ENCODE data around the gene TEX35.

The TEX35 gene

GRCh38 chr1:178536844-178537371 is 24.0 kb downstream of the TEX35 start:
- Histone ChIP-seq H3K36me3 (ENCODE audit: control insufficient read depth in 1 of 2, insufficient read depth in 2 of 2, low read length in 2 of 2) (no peaks in the 10 kb centered on the region), H3K4me3 (ENCODE audit: low read depth in 1 of 2, low read length in 2 of 2) (no peak overlapping the region), H3K4me1 (ENCODE audit: control insufficient read depth in 1 of 2, insufficient read depth in 2 of 2, low read length in 2 of 2) (peaks cover 0 to 4% of the 10 kb centered on the region in 2 donors), H3K27me3 (ENCODE audit: low read depth, low read length) (no peaks in the 10 kb centered on the region), H3K27ac (ENCODE audit: low read length) (peak overlapping the region; percentile 32), H3K9me3 (ENCODE audit: control insufficient read depth in 1 of 2, low read length in 2 of 2) (no peaks in the 10 kb centered on the region)

- Histone ChIP-seq H3K4me1 (ENCODE audit: control insufficient read depth in 1 of 2, insufficient read depth in 2 of 2, low read length in 2 of 2) (peaks cover 0 to 6% of the 10 kb centered on the region in 2 donors), H3K9me3 (ENCODE audit: control insufficient read depth in 1 of 2, low read length in 2 of 2) (no peaks in the 10 kb centered on the region), H3K4me3 (ENCODE audit: low read depth in 1 of 2, low read length in 2 of 2) (no peak overlapping the region), H3K36me3 (ENCODE audit: control insufficient read depth in 1 of 2, insufficient read depth in 2 of 2, low read length in 2 of 2) (no peaks in the 10 kb centered on the region), H3K27ac (ENCODE audit: low read length) (peak overlapping the region; percentile 32), H3K27me3 (ENCODE audit: low read depth, low read length) (no peaks in the 10 kb centered on the region)
Measured at GRCh38 chr1:178537382-178538090, 24.6 kb downstream of the TEX35 start.

GRCh38 chr1:178538192-178538916 is 25.4 kb downstream of the TEX35 start:
- H3K9me3 ChIP-seq (ENCODE audit: control insufficient read depth in 1 of 2, low read length in 2 of 2) = no peaks in the 10 kb centered on the region
- H3K27ac ChIP-seq (ENCODE audit: low read length) = peak overlapping the region; percentile 32
- H3K4me1 ChIP-seq (ENCODE audit: control insufficient read depth in 1 of 2, insufficient read depth in 2 of 2, low read length in 2 of 2) = peaks cover 0 to 10% of the 10 kb centered on the region in 2 donors
- no peak overlapping the region for H3K4me3 ChIP-seq (ENCODE audit: low read depth in 1 of 2, low read length in 2 of 2)
- no peaks in the 10 kb centered on the region for H3K36me3 ChIP-seq (ENCODE audit: control insufficient read depth in 1 of 2, insufficient read depth in 2 of 2, low read length in 2 of 2)
- H3K27me3 ChIP-seq (ENCODE audit: low read depth, low read length) = no peaks in the 10 kb centered on the region

- Histone ChIP-seq H3K36me3 (ENCODE audit: control insufficient read depth in 1 of 2, insufficient read depth in 2 of 2, low read length in 2 of 2) (no peaks in the 10 kb centered on the region), H3K4me1 (ENCODE audit: control insufficient read depth in 1 of 2, insufficient read depth in 2 of 2, low read length in 2 of 2) (peaks cover 0 to 20% of the 10 kb centered on the region in 2 donors), H3K4me3 (ENCODE audit: low read depth in 1 of 2, low read length in 2 of 2) (no peak overlapping the region), H3K9me3 (ENCODE audit: control insufficient read depth in 1 of 2, low read length in 2 of 2) (no peaks in the 10 kb centered on the region), H3K27ac (ENCODE audit: low read length) (no peak overlapping the region), H3K27me3 (ENCODE audit: low read depth, low read length) (no peaks in the 10 kb centered on the region)
Measured at GRCh38 chr1:178539291-178539690, 26.4 kb downstream of the TEX35 start.

- Histone ChIP-seq H3K9me3 (ENCODE audit: control insufficient read depth in 1 of 2, low read length in 2 of 2) (no peaks in the 10 kb centered on the region), H3K4me1 (ENCODE audit: control insufficient read depth in 1 of 2, insufficient read depth in 2 of 2, low read length in 2 of 2) (peaks cover 3 to 25% of the 10 kb centered on the region in 2 donors), H3K27ac (ENCODE audit: low read length) (no peak overlapping the region), H3K27me3 (ENCODE audit: low read depth, low read length) (no peaks in the 10 kb centered on the region), H3K4me3 (ENCODE audit: low read depth in 1 of 2, low read length in 2 of 2) (no peak overlapping the region), H3K36me3 (ENCODE audit: control insufficient read depth in 1 of 2, insufficient read depth in 2 of 2, low read length in 2 of 2) (peaks cover 0 to under 1% of the 10 kb centered on the region in 2 donors)
Measured at GRCh38 chr1:178540204-178540603, 27.3 kb downstream of the TEX35 start.

GRCh38 chr1:178540646-178541045 is 27.7 kb downstream of the TEX35 start:
- Histone ChIP-seq H3K27ac (ENCODE audit: low read length) (no peak overlapping the region), H3K9me3 (ENCODE audit: control insufficient read depth in 1 of 2, low read length in 2 of 2) (no peaks in the 10 kb centered on the region), H3K27me3 (ENCODE audit: low read depth, low read length) (no peaks in the 10 kb centered on the region), H3K4me1 (ENCODE audit: control insufficient read depth in 1 of 2, insufficient read depth in 2 of 2, low read length in 2 of 2) (peaks cover 3 to 29% of the 10 kb centered on the region in 2 donors), H3K4me3 (ENCODE audit: low read depth in 1 of 2, low read length in 2 of 2) (no peak overlapping the region), H3K36me3 (ENCODE audit: control insufficient read depth in 1 of 2, insufficient read depth in 2 of 2, low read length in 2 of 2) (peaks cover 0 to 5% of the 10 kb centered on the region in 2 donors)

GRCh38 chr1:178541379-178541778 is 28.5 kb downstream of the TEX35 start:
- Histone ChIP-seq H3K4me3 (ENCODE audit: low read depth in 1 of 2, low read length in 2 of 2) (peak overlapping the region; percentile 94 to 96), H3K36me3 (ENCODE audit: control insufficient read depth in 1 of 2, insufficient read depth in 2 of 2, low read length in 2 of 2) (peaks cover 0 to 9% of the 10 kb centered on the region in 2 donors), H3K27me3 (ENCODE audit: low read depth, low read length) (no peaks in the 10 kb centered on the region), H3K27ac (ENCODE audit: low read length) (peak overlapping the region; percentile 67), H3K4me1 (ENCODE audit: control insufficient read depth in 1 of 2, insufficient read depth in 2 of 2, low read length in 2 of 2) (peaks cover 3 to 35% of the 10 kb centered on the region in 2 donors), H3K9me3 (ENCODE audit: control insufficient read depth in 1 of 2, low read length in 2 of 2) (no peaks in the 10 kb centered on the region)

- Histone ChIP-seq H3K27ac (ENCODE audit: low read length) (peak overlapping the region; percentile 67), H3K27me3 (ENCODE audit: low read depth, low read length) (no peaks in the 10 kb centered on the region), H3K4me3 (ENCODE audit: low read depth in 1 of 2, low read length in 2 of 2) (peak overlapping the region; percentile 94 to 96), H3K9me3 (ENCODE audit: control insufficient read depth in 1 of 2, low read length in 2 of 2) (no peaks in the 10 kb centered on the region), H3K36me3 (ENCODE audit: control insufficient read depth in 1 of 2, insufficient read depth in 2 of 2, low read length in 2 of 2) (peaks cover 0 to 9% of the 10 kb centered on the region in 2 donors), H3K4me1 (ENCODE audit: control insufficient read depth in 1 of 2, insufficient read depth in 2 of 2, low read length in 2 of 2) (peaks cover 3 to 35% of the 10 kb centered on the region in 2 donors)
Measured at GRCh38 chr1:178541829-178542553, 29.1 kb downstream of the TEX35 start.

GRCh38 chr1:178542554-178543289 is 29.8 kb downstream of the TEX35 start:
- H3K9me3 ChIP-seq (ENCODE audit: control insufficient read depth in 1 of 2, low read length in 2 of 2) = no peaks in the 10 kb centered on the region
- H3K36me3 ChIP-seq (ENCODE audit: control insufficient read depth in 1 of 2, insufficient read depth in 2 of 2, low read length in 2 of 2) = peaks cover 0 to 9% of the 10 kb centered on the region in 2 donors
- no peaks in the 10 kb centered on the region for H3K27me3 ChIP-seq (ENCODE audit: low read depth, low read length)
- peaks cover 3 to 35% of the 10 kb centered on the region in 2 donors for H3K4me1 ChIP-seq (ENCODE audit: control insufficient read depth in 1 of 2, insufficient read depth in 2 of 2, low read length in 2 of 2)
- H3K27ac ChIP-seq (ENCODE audit: low read length) = peak overlapping the region; percentile 67
- peak overlapping the region; percentile 94 to 96 for H3K4me3 ChIP-seq (ENCODE audit: low read depth in 1 of 2, low read length in 2 of 2)

- H3K27me3 ChIP-seq (ENCODE audit: low read depth, low read length) = no peaks in the 10 kb centered on the region
- peak overlapping the region; percentile 49 for H3K27ac ChIP-seq (ENCODE audit: low read length)
Measured at GRCh38 chr1:178543290-178543607, 30.3 kb downstream of the TEX35 start.

More at GRCh38 chr1:178543290-178543607, 30.3 kb downstream of the TEX35 start:
- Histone ChIP-seq H3K36me3 (ENCODE audit: control insufficient read depth in 1 of 2, insufficient read depth in 2 of 2, low read length in 2 of 2) (peaks cover 5 to 9% of the 10 kb centered on the region in 2 donors), H3K9me3 (ENCODE audit: control insufficient read depth in 1 of 2, low read length in 2 of 2) (no peaks in the 10 kb centered on the region), H3K4me3 (ENCODE audit: low read depth in 1 of 2, low read length in 2 of 2) (peak overlapping the region; percentile 94 to 96), H3K4me1 (ENCODE audit: control insufficient read depth in 1 of 2, insufficient read depth in 2 of 2, low read length in 2 of 2) (peaks cover 3 to 35% of the 10 kb centered on the region in 2 donors)

Measured in muscle layer of duodenum (tissue), 2 donors.